ENCODE measurements around the gene DNAL1.
A peak's percentile ranks its signal among the peaks of the same experiment; 100 is the strongest.

Gene DNAL1

DNA sequence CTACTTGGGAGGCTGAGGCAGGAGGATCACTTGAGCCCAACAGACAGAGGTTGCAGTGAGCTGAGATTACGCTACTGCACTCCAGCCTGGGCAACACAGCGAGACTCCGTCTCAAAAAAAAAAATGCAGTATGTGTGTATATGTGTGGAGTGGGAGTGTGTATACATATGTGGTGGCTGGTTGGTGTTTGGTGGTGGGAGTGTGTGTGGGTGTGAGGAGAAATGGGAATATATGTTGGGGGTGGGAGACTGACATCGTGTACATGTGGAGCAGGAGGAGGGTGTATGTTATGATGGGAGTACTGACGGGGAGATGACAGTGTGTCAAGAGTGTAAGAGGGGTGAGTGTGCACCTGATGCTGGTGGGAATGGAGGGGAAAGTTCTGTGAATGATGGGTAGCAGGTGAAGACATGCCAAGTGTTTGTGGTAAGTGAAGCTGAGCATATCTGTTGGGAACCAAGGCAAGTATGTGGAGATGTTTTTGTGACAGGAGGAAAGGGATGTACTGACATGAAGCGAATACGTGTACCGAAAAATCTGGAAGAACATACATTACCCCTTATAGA is 65.2 kb downstream of the DNAL1 start:
- DNase-seq: no peak

DNA sequence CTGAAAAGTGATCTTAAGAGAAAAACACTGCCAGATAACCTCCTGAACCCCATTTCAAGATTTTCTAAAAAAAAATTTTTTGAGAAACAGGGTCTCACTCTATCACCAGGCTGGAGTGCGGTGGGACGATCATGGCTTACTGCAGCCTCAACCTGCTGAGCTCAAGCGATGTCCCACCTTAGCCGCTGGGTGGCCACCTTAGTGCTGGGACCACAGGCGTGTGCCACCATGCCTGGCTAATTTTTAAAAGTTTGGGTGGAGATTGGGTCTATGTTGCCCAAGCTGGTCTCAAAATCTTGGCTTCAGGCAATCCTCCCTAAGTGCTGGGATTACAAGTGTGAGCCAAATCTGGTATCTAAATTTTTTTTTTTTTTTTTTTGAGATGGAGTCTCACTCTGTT is 66.0 kb downstream of the DNAL1 start:
- no peak for DNase-seq

DNA sequence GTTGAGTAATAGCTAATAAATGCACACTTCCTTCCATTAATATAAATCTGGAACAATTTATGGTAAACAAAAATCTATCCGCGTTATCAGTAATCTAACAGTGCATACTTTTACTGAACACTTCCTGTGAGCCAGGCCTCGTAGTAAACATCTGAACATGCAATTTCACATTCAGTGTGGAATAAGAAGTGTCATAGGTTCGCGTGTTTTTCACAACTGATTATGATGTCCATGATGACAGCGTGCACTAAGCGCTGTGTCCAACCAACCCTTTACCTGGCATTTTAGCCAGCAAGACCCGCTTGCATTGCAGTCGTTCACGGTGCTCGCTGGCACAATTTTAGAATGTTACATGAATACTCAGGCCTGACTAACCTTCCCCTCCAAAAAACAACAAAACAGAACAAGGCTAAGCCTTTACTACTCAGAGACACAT is 67.3 kb downstream of the DNAL1 start:
- DNase-seq: no peak

DNA sequence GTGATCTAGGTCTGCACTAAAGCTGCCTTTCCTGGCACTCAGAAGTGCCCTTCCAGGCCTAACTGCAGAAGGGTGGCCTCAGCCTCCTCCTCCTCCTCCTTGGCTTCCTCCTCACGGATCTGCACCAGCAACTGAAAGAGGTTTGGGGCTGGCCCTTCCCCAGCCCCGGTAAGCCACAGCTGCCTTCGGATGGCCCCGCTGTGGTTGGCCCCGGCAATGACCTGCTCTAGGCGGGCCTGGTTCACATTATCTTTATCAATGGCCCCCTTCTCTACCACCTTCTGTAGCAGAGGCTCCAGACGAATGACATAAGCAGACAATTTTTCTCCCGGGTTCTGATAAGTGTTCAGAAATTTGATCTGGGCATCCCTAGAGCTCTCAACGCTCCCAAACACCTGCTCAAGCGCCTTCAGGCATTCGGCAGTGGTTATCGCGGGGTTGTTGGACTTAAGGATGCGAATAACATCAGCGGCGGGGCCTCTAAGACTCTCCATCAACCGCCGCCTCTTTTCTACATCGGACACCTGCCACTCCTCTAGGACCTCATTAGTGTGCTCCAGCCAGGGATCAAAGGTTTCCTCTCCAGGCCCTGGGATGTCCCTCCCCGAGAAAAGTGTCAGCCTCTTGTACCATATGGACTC is 67.9 kb downstream of the DNAL1 start:
- peak; percentile 77 for DNase-seq

DNA sequence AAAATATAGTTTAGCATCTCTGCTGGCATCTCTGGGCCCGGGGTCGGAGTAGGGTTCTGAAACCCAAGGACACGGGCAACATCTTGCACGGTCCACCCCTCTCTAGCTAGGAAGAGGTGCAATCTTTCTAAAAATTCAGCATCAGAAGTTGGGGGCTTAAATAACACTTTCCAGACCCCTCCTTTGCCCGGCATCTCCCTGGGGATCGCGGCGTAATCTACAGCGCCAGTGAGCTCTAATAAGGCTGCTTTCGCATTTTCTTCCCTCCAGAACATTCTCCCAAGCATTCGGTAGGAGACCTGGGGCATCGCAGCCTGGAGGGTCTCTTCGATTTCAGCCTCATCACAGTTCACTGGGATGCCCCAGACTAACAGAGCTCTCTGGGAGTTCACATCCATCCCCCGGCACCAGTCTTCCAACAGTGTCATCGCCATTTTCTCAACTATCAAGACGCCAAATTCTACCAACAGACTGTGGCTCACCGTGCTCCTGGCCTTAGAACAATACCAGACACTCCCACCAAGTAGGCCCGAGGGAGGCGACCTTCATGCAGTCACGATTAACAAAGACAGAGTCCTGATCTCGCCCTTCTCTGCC is 68.5 kb downstream of the DNAL1 start:
- DNase-seq: no peak

DNA sequence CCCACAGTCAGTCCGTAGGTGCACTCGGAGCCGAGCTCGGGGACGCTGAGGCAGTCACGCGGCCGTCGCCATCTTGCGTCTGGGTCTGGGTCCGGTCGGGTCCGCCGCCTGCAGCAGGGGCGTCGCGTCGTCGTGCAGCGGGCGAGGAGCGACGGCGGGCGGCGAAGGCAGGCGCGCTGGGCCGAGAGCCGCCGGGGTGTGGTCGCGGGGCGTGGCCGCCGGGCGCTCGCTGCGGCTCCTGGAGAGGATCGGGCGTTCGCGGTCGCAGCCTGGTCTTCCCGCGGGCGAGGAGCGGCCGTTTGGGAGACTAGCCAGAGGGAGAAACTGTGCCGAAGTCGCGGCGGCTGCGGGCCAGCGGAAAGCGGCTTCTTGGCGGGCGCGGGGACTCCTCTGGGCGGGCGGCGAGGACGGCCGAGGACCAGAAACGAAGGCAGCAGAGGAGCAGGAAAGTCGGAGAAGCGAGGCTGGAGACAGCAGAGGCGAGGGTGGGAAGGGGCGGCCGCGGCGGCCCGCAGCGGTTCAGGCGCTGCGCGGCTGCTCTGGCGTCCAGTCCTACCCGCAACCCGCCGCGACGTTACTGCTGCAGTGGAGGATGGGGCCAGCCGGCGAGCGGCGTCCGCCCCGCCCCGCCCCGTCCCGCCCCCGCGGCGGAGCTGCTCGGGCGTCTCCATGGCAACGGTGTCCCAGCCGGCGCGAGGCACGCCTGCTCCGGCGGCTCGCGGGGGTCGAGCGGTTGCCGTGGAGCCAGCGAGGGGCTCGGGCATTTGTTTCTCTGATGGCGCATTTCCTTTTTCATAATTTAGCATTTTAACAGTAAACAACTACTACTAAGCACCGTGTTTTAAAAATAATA is 69.2 kb downstream of the DNAL1 start, which contains the start of gene PNMA1:
Gene PNMA1 (minus strand): TSS at position 582 of the 853 bp plus-strand sequence. CDS start 745 bp downstream, outside the sequence.
- DNase-seq: peak; percentile 97

DNA sequence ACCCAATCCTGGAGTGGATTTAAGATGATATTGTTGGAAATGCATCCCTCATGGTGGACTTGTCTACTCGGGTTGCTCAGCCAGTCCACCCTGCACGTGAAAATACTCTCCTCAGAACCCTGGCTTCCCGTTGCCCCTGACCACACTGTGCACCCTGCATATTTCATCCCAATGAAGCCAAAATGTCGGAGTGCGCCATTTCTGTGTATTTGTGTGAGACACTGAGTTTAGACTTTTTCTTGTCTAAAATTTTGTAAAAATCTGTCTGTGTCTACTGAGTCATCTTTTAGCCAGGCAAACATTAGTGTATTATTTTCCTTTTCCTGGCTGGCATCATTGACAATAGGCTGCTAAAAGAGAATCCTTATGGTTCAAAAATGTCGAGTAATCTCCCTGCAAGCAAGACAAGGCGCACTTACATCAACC is 69.9 kb downstream of the DNAL1 start:
- DNase-seq: peak; percentile 87

DNA sequence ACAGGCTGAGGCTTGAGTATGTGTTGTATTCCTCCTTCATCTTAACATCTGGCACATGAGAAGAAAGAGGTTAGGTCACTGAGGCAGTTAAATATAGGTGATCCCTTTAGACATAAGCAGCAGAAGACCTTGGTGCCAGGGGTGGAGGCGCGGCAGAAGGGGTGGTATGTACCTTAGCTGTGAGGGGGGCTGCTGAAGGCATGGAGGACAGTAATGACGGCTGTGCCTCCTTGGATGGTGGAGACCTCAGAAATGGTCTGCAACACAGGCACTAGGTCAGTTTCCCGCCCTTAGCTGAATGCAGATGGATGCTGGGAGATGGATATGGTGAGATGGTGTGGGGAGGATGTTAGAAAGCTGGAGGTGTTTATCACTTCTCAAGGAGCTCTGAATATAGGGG is 70.9 kb downstream of the DNAL1 start:
- peak; percentile 49 for DNase-seq

DNA sequence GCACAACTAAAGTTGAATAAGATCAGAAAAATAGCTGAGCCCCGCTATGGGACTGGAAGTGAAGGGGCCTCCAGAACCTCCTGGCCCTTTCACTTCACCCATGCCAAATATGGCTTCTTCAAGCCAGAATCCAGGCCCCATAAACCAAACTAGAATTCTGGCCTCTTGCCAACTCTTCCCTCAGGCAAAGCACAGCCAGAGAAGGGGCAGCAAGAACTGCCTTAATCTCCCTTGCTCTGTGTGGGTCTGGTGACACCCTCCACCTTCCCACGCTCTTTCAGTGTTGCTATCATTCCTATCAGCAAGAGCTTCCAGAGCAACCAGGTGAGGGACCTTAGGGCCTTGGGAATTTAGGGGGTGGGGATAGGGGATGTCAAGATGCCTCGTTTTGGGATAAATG is 72.5 kb downstream of the DNAL1 start:
- DNase-seq: peak; percentile 62

DNA sequence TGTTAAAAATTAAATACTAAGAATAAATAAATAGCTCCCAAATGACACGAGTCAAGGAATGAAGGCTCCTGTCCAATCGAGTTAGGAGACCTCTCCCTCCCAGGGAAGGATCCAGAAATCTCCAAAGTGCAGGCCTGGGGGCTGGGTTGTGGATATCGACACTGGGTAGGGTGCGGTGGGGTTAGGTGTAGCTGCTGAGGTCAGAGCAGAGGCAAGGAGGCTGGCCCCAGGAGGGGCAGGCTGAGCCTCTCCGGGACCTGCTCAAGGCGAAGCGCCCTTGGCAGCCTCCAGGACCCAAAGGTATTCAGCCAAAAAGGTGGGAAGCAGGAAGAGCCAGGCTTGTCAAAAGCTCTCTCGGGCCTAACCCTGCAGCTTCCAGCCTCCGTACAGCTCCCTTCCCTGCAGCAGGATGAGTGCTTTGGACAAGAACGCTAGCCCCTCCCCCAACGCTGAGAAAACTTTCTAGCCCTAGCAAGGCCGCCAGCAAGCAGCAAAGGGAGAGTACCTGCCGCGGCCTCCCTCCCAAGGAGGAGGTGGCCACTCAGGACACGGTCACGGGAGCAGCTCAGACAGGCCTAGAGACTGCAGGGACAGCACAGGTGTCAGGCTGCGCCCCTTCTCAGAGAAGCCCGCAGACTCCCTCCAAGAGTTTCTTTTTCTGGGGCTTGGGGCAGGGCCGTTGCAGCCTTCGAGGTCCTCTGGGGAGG is 73.1 kb downstream of the DNAL1 start:
- peak; percentile 56 for DNase-seq

DNA sequence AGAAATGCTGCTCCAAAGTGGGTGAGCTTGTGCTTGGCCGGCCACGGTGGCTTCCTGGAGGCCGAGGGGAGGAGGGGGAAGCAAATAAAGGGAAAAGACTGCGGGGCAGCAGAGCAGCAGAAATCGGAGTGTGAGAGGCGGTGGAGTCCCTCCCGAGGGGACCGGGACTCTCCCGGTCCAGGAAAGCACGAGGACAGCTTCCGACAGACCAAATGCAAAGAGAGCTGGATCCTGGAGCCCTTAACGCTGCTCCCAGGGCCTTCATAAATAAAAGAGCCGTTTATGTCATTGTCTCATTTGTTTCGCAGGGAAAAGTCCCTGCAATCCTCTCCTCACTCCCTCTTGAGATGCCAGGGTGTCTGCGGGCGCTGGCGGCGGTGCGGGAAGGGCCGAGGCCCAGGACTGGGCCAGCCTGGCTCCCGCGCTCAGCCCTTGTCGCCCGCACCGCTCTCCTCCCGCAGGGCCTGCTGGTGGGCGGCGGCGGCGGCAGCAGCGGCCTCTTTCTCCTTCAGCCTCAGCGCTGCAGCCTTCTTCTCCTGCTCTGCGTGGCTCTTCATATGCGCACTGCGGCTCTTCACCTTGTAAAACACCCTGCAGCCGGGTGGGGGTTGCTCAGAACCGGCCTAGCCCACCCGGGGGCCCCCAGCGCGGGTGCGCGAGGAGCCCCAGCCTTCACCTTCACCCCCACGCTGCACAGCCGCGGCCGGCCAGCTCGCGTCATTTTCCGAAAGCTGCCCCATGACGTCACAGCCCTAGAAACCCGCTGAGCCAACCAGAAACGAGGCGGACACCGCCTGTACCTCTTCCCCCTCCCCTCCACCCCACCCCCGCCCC is 73.8 kb downstream of the DNAL1 start:
- peak; percentile 80 for DNase-seq

DNA sequence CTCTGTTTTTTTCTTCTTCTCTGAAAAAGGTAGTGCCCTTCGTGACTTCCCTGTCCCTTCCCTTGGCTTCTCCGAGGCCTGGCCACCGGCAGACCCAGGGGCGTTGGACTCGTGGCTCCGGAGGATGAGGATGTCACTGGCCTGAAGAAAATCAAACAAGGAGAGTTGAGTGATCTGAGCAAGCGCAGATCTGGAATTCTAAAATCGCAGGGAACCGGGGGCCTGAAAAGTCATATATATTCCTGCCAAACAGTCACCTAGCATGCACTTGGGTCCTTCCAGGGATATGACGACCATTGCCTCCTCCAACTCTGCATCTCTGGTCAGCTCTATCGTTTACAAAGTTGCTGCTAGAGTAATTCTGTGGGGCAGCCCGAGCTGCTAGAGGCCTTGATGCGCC is 74.6 kb downstream of the DNAL1 start:
- DNase-seq: no peak

DNA sequence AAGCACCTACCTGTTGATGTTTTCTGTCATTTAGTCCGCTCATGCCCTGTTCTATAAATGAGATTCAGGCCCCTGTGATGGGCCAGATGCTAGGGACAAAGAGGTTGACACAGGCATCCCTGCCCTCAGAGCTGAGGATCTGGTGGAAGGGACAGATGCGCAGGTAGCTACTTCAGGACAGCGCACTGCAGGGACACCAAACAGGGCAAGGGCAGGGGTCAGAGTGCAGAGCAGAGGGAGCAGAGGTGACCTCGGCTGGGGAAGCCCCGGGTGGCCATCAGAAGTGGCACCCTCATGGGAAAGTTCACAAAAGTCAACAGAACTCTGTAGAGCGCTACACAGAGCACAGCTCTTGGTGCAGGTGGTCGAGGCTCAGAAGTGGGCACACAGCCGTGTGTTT is 75.0 kb downstream of the DNAL1 start:
- DNase-seq: no peak

DNA sequence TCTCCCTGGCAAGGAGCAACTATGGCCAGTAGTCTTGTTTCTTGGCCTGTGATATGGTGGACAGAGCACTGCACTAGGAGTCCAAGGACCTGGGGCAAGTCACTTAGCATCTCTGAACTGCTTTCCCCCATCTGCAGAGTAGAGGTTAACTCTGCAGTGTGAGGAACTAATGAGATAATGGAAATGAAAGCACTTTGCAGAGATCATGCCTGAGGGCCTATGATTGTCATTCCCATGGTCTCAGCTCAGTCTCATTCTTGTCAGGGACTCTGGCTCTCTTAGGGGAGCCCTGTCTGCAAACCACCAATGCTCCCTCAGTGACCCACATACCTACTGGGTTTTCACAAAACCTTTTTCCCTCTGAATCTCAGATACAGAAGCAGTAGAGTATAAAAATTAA is 75.8 kb downstream of the DNAL1 start:
- no peak for DNase-seq

DNA sequence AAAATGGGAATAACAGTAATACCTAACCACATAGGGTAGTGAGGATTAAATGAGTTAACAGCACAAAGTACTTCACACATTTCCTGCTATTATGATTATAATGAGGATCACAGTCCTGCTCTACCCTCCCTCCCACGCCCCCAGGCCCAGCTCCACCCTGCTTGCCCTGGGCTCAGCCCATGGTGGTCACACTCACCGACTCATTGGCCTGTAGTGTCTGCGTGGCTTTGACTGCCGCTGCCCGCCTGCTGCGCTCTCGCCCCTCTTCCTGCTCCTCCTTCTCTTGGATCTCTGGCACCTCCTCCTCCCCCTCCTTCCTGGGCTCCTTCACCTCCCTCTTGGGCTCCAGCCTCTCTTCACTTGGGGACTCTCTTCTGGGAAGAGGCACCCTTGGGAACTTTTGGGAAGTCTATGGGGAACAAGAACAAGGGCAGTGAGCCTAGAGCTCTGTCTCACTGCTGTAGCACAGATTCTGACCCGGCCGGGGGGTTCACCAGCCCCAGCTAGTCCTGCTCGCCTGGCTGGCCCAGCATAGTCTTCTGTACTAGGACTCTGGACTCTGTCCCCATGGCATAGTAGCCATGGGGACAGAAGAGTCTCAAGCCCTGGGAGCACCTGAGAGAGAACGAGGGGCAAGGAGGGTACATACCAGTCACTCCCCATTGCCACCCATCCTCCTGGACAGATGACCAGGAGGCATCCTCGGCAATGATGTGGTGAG is 76.5 kb downstream of the DNAL1 start:
- DNase-seq: no peak

DNA sequence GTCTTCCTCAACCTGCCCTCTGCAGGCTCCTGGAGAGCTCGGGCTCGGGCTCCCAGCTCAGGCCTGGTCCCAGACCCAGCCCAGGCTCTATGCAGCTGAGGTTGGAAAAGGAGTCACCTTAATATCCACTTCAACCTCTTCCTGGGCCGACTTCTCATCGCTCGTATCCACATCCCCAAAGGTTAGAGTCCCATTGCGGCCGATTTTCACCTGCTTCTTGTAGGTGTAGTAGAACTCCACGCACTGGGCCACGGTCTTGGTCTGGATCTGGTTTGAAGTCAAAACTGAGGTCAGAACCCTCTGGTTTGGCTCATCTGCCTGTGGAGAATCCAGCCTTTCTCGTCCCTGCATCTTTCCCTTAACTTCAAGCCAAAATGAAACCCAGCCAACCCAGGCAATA is 77.8 kb downstream of the DNAL1 start:
- DNase-seq: no peak

DNA sequence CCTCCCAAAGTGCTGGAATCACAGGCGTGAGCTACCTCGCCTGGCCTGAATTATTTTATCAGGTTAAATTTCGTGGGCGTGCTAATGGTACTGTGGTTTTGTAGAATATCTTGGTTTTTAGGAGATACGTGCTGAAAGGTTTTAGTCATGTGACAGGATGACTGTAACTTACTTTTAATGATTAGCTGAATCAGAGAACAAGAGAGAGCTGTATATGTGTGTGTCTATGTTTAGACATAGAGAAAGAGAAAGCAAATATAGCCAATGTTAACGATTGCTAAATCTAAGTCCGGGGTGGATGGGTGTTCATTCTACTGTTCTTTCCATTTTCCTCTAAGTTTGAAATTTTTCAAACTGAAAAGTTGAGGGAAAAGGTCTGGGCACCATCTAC is 78.6 kb downstream of the DNAL1 start:
- DNase-seq: no peak

DNA sequence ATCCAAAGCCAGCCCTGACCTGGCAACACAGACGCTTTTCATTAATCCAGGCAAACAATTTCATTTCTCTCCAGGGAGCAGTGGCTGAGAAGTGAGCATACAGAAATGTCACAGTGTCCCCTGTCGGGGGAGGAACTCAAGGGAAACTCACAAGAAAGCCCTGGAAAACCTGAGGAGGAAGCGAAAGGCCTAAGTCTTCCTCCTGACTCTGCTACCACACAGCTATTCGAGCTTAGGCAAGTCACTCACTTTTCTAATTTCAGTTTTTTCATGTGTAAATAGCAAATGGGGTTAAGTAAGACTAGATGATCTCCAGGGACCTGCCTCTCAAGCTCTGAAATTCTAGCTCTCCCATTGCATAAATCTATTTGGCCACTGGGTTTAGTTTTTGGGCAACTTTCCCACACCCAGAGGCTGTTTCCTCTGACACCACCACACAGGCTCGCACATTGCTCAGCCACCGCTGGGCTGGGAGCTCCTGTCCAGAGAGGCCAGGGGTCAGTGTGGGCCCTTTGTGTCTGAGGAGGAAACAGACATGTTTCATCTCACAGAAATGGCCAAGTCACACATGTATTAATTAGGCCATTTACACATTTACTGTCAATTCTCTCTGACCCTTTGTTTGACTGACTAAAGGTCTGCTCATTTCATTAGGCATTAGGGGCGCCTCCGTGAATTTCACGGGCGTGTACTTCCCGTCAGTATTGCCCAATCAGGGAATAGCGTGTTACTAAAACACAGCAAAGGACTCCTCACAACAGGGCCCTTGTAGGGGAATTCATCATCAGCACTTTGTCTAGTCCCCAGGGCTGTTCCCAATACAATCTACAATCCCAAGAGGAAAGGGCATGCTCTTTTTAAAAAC is 79.2 kb downstream of the DNAL1 start:
- peak; percentile 42 for DNase-seq

DNA sequence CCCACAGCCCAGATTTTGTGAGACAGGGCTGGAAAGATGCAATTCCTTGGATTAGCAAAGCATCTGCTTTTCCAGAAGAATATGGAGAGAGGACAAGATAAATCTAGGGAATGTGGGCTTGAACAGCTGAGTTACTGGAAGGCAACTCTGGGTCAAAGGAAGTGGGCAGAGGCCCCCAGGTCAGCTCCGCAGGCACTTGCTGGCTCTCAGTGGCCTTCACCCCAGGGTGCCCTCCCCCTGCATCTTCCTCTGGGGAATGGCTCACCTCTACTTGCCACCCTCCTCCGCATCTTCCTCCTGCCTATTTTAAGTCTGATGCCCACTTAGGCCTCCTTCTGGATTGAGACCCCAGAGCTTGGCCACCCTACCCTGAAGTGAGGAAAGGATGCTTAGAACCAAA is 79.9 kb downstream of the DNAL1 start:
- no peak for DNase-seq
